HFFc6 (cell line): ENCODE measurements around the gene TRABD2B. TPM values are rescaled to one million over a fixed set of nuclear protein-coding genes. Genes with fewer than 3 reads are reported as not detected.

ENCODE experiments used
- DNase-seq: peaks from one replicate; pipeline ENCODE4 v3.0.0-alpha.2; 2018
- H3K27ac Mint-ChIP-seq: 2 replicates; pipeline ENCODE4 v1.8.0; 2020; ENCODE audit warnings: mild to moderate bottlenecking, mixed read lengths
- H3K27me3 Mint-ChIP-seq: 2 replicates; pipeline ENCODE4 v1.8.0; 2021; ENCODE audit warnings: mild to moderate bottlenecking, moderate library complexity, mixed read lengths; ENCODE audit not compliant: insufficient read depth
- H3K36me3 Mint-ChIP-seq: 2 replicates; pipeline ENCODE4 v1.8.0; 2021; ENCODE audit warnings: low read depth, mixed read lengths
- H3K4me1 Mint-ChIP-seq: 2 replicates; pipeline ENCODE4 v1.8.0; 2020; ENCODE audit warnings: low read depth, mixed read lengths
- H3K4me3 Mint-ChIP-seq: 2 replicates; pipeline ENCODE4 v1.8.0; 2020; ENCODE audit warnings: mild to moderate bottlenecking, moderate library complexity, mixed read lengths
- H3K9me3 Mint-ChIP-seq: 2 replicates; pipeline ENCODE4 v1.8.0; 2020; ENCODE audit warnings: mild to moderate bottlenecking, mixed read lengths
- CTCF ChIP-seq: fragments of 200-600 bp; sonication (generic); IDR thresholded peaks from 2 replicates; pipeline ENCODE4 v1.5.0; 2021; ENCODE audit warnings: antibody characterized with exemption, mild to moderate bottlenecking
- total RNA-seq, 6 experiments: library from RNA; stranded (reverse); fragmentation: NEBNext Ultra II Directional; extraction: Animal tissue kit (Norgen Biotek cat#: 25700); gene quantifications; 2 replicates in 1 of 6; 3 replicates in 5 of 6; pipeline ENCODE4 v1.2.3, GENCODE V29; 2021

TRABD2B gene
- total RNA-seq, 6 experiments from 2014 or later, result not detected

DNA sequence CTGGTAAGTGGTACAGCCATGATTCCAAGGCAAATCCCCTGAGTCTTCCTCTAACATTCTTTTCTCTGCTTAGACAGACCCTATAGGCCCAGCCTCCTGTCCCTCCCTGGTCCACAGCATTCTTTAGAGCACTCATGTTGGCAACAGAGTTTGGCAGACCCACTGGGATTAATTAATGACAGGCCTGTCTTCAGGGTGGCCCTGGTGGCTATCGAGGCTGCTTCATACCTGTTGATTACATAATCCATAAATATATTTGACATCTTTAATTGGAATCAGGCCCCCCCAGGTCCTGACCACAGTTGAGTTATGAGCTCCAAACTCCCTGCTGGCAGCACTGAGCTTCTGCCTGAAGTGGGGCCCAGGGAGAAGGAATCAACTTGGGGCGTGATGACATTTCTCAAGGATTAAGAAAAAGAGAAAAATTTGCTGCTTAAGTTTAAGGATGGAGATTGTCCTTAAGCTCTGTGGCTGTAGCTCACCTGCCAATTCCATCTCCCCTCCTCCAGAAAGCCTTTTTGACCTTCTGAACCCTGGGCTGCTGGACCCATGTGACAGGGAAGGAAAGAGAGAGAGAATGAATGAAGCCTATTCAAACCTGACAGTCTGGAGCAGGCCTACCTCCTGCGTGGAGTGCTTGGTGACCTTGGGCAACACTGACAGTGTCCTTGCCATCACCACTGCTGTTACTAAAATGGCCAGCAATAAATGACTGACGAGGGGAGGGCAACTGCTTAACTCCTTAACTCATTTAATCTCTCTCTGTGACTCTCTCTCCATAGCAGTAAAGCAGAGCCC lies 156.6 kb downstream of the TRABD2B start:
- no peaks in the 10 kb centered on the region; the same call in 1 of the 2 replicates for H3K36me3 Mint-ChIP-seq
- no peak overlapping the region for H3K4me3 Mint-ChIP-seq
- H3K9me3 Mint-ChIP-seq, result peaks cover 47% of the 10 kb centered on the region
- no peak for TF ChIP-seq CTCF
- no peaks in the 10 kb centered on the region for H3K4me1 Mint-ChIP-seq
- no peak for DNase-seq
- H3K27me3 Mint-ChIP-seq, result 0 out of 2 replicates have a peak, but pooled peaks cover 3% of the 10 kb centered on the region
- H3K27ac Mint-ChIP-seq, result no peak overlapping the region

GRCh38 chr1:47839433-47839760 lies 157.8 kb downstream of the TRABD2B start:
- Mint-ChIP-seq H3K4me1 (no peaks in the 10 kb centered on the region), H3K4me3 (no peak overlapping the region), H3K36me3 (no peaks in the 10 kb centered on the region; the same call in 1 of the 2 replicates), H3K9me3 (peaks cover 59% of the 10 kb centered on the region), H3K27me3 (0 out of 2 replicates have a peak, but pooled peaks cover 3% of the 10 kb centered on the region), H3K27ac (no peak overlapping the region)
- no peak for TF ChIP-seq CTCF
- no peak for DNase-seq

- no peak for DNase-seq
- no peaks in the 10 kb centered on the region; the same call in 1 of the 2 replicates for H3K36me3 Mint-ChIP-seq
- 0 out of 2 replicates have a peak, but pooled peaks cover 3% of the 10 kb centered on the region for H3K27me3 Mint-ChIP-seq
- TF ChIP-seq CTCF, result no peak
- no peak overlapping the region for H3K4me3 Mint-ChIP-seq
- H3K4me1 Mint-ChIP-seq, result no peaks in the 10 kb centered on the region
- H3K27ac Mint-ChIP-seq, result no peak overlapping the region
- H3K9me3 Mint-ChIP-seq, result peaks cover 59% of the 10 kb centered on the region
Observed at GRCh38 chr1:47838562-47839432, 158.4 kb downstream of the TRABD2B start.

DNA sequence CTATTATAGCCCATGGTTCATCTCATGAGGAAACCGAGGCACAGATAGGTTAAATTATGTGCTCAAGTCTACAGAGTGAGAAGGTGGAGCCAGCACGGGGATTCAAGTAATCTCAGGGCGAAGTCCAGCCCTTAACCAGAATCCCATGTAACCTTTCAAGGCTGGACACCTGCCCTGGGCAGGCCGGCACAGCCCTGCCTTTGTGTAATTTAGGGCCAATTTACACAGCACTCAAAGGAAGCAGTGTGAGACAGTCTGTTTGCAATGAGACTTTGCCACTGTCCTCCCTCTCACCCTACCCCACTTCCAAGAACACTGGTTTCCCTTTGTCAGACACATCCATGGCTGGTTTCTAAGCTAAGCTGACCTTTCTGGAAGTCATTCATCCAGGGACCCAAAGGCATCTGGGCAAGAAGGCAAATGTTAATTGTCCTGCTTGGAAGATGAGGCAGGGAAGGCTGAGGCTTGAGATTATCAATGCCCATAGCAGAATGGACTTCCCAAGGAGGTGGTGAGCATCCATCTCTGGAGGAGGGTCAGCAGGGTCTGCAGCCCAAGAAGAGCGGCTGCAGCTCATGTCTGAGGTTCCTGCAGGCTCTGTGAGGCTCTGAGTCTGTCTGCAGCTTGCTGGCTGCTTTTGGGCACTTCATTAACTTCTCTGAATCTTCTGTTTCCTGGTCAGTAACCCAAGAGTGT lies 159.2 kb downstream of the TRABD2B start:
- no peaks in the 10 kb centered on the region; the same call in 1 of the 2 replicates for H3K36me3 Mint-ChIP-seq
- no peak for DNase-seq
- no peaks in the 10 kb centered on the region for H3K4me1 Mint-ChIP-seq
- TF ChIP-seq CTCF, result no peak
- H3K9me3 Mint-ChIP-seq, result peaks cover 58% of the 10 kb centered on the region
- no peak overlapping the region for H3K4me3 Mint-ChIP-seq
- H3K27ac Mint-ChIP-seq, result no peak overlapping the region
- H3K27me3 Mint-ChIP-seq, result 0 out of 2 replicates have a peak, but pooled peaks cover 1% of the 10 kb centered on the region

DNA sequence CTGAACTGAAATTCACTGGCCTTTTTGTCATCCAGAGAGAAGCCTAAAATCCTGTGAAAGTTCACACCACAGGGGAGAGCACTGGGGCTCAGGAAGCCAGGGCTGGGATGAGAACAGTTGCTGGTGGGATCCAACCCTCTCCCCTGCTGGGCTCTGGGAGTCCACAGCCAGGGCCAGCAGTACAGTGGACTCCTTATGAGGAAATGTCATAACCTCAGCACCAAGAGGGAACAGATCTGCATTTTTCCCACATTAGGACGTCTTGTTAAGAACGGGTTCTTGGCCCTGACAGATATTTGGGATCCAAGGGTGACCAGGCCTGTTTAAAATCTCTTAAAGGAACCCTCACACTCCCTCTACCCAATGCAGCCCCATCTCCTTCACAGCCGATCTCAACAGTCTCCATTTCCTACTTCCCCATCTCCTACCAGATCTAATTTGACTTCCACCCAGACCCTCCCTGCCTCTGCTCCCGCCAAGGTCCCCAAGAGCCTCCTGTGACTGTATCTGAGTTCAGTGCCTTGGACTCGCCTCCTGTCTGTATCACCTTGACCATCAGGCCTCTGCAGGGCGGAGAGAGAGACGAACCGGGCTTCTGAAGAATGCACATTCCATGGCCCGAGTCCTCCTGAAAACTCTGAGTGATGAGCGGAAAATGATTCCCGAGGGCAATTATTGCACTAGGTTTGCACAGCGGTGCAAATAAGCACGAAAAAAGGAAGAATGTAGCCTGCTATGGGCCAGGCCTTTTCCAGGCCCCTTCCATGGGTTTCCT lies 159.9 kb downstream of the TRABD2B start:
- TF ChIP-seq CTCF, result no peak
- H3K4me1 Mint-ChIP-seq, result no peaks in the 10 kb centered on the region
- H3K36me3 Mint-ChIP-seq, result no peaks in the 10 kb centered on the region; the same call in 1 of the 2 replicates
- no peak overlapping the region for H3K4me3 Mint-ChIP-seq
- H3K27me3 Mint-ChIP-seq, result 0 out of 2 replicates have a peak, but pooled peaks cover 1% of the 10 kb centered on the region
- no peak for DNase-seq
- no peak overlapping the region for H3K27ac Mint-ChIP-seq
- H3K9me3 Mint-ChIP-seq, result peaks cover 60% of the 10 kb centered on the region
